SHP77 treated with DMSO at 0.1 percent for 48 hours (cell line): ENCODE results near the gene MEF2C.

Experiments used
- DNase-seq: peaks from one replicate; lab custom pipeline; 2025; lab: John Stamatoyannopoulos, UW

Gene MEF2C

GRCh38 chr5:88888291-88888690 lies 5.3 kb upstream of the MEF2C start:
- DNase-seq, result no peak

GRCh38 chr5:88887342-88887741 lies 4.4 kb upstream of the MEF2C start:
- DNase-seq, result no peak

GRCh38 chr5:88886746-88887341 lies 3.9 kb upstream of the MEF2C start:
- peak; percentile 21 for DNase-seq

GRCh38 chr5:88886252-88886651 lies 3.3 kb upstream of the MEF2C start:
- no peak for DNase-seq

- DNase-seq, result no peak
Observed at GRCh38 chr5:88885002-88885401, 2.0 kb upstream of the MEF2C start.

GRCh38 chr5:88884608-88884877 lies 1.6 kb upstream of the MEF2C start:
- DNase-seq, result no peak

- peak; percentile 65 for DNase-seq
Observed at GRCh38 chr5:88883836-88884607, 1.0 kb upstream of the MEF2C start.

- no peak for DNase-seq
Observed at GRCh38 chr5:88882276-88883038, 527 bp downstream of the MEF2C start.

- peak; percentile 31 for DNase-seq
Observed at GRCh38 chr5:88881571-88881971, 1.4 kb downstream of the MEF2C start.

- no peak for DNase-seq
Observed at GRCh38 chr5:88880201-88880600, 2.8 kb downstream of the MEF2C start.

- no peak for DNase-seq
Observed at GRCh38 chr5:88879724-88880123, 3.3 kb downstream of the MEF2C start.

GRCh38 chr5:88878976-88879375 lies 4.0 kb downstream of the MEF2C start:
- DNase-seq, result no peak

GRCh38 chr5:88877826-88878225 lies 5.2 kb downstream of the MEF2C start:
- DNase-seq, result no peak

- DNase-seq, result no peak
Observed at GRCh38 chr5:88876714-88877113, 6.3 kb downstream of the MEF2C start.

GRCh38 chr5:88875341-88876234 lies 7.4 kb downstream of the MEF2C start:
- DNase-seq, result peak; percentile 35

- DNase-seq, result no peak
Observed at GRCh38 chr5:88873447-88873846, 9.5 kb downstream of the MEF2C start.

- DNase-seq, result no peak
Observed at GRCh38 chr5:88872971-88873370, 10.0 kb downstream of the MEF2C start.

GRCh38 chr5:88870285-88870684 lies 12.7 kb downstream of the MEF2C start:
- peak; percentile 30 for DNase-seq

GRCh38 chr5:88868468-88869068 lies 14.4 kb downstream of the MEF2C start:
- no peak for DNase-seq

- no peak for DNase-seq
Observed at GRCh38 chr5:88867638-88868037, 15.3 kb downstream of the MEF2C start.

- no peak for DNase-seq
Observed at GRCh38 chr5:88863523-88863922, 19.5 kb downstream of the MEF2C start.
